ENCODE data around the gene PDLIM3.
"Not testable (repeated sequence)": the region's sequence is repeated elsewhere in the genome, so short reads cannot be mapped to it uniquely, and the experiment has no call there.

PDLIM3 gene

DNA sequence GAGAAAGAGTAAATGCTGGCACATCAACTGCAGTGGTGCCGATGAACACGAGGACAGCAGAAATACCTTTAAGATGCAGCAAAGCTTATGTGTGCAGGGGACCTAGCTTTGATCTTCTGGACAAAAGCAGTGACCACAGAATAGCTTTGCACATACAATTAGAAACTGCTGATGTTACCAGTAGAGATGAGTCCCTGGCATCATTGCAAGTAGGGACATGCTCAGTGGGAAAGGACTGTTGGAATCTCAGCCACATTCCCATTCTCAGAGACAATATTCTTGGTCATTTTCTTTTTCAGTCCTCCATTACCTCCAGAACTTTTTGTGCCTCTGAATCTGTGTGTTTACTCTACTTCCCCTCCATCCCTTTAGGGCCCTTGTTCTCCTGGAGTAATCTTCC, 16.9 kb upstream of the PDLIM3 start:
- DNase-seq (no peak), ATAC-seq (no peak)

DNA sequence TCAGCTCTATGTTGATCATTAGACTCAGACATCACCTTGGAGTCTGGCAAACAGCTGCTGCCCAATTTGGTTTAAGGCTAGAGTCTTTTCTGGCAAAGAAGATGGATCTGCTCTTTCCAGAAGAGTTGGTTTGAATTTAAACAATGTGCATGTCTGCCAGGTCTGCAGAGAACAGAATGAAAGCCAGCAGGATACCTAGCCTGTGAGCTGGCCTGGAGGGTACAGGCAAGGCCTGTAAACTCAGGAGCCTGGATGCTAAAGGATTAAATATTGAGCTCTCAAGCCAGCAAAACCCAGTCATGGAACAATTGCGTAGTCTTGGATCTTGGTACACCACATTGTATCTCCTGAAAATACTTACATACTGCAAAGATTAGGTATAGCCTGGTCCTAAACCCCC, 15.6 kb upstream of the PDLIM3 start:
- ATAC-seq: no peak
- DNase-seq: no peak

DNA sequence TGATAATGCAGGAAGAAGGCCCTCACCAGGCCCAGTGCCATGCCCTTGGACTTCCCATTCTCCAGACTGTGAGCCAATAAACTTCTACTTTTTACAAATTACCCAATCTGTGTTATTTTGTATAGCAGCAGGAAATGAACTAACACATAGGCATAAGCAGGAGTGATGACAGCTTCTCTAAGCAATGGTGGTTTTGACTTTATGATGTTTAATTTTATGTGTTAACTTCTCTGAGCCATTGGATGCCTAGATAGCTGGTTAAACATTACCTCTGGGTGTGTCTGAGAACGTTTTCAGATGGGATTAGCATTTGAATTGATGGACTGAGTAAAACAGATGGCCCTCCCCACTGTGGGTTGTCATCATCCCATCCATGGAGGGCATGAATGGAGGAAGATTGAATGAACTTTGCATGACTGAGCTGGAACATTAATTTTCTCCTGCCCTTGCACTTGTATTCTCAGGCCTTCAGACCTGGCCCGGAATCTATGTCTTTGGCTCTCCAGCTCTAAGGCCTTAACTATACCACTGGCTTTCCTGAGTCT, 13.9 kb upstream of the PDLIM3 start:
- DNase-seq (no peak), ATAC-seq (no peak)

DNA sequence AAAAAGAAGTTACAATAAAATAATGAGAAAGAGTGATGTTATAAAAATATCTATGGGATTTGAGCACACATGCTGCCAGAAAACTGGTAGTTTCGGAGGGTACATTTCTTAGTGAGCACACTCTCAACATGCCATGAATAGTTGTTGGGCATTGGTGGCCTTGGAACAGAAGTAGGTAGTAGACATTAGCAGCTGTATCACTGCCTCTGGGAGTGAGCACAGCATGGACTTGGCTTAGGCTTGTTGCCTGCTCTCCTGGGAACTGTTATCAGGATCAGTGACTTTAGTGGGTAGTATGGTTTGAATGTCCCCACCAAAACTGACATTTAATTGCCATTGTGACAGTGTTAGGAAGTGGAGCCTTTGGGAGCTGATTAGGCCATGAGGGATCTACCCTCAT, 13.3 kb upstream of the PDLIM3 start:
- DNase-seq (no peak), ATAC-seq (no peak)

DNA sequence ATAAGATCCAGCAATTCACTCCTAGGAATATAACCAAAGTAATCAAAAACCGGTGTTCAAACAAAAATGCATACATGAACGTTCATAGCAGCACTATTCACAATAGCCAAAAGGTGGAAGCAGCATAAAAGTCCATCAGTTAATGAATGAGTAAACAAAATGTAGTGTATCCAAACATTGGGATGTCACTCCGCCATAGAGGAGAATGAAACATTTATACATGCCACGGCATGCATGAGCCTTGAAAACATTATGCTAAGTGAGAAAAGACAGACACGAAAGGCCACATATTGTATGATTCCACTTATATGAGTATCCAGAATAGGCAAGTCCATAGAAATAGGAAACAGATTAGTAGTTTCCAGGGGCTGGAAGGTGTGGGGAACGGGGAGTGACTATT, 11.0 kb upstream of the PDLIM3 start:
- ATAC-seq (no peak), DNase-seq (no peak)

DNA sequence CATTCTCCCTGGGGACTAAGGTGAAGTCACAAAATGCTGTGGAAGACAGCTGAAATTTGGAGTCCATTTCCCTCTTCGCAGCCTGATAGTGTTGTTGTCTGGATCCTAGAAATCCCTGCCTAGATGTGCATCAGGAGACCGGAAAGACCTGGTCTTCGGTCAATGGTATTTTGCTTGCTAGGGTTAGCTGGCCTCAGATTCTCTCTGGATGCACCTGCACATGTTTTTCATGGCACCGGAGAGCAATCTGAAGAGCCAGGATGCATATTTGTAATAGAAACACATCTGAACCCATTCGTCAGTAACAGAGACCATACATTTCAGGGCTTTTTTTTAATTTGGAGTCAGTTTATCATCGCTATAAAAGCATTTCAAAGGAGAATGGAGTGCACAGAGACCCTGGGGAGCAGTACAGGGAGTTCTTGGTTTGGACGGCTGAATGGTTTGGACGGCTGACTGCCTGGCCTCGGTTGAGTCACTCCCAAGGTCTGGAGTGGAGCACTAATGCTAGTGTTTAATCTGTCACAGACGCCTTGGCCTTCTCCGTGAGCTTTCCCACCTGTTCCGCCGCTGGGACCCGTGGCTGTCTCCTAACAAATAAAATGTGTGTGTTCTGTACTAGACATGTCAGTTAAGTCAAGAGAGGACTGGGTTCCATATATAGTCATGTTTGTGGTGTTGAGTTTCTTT, 7.5 kb upstream of the PDLIM3 start:
- no peak for ATAC-seq
- DNase-seq: no peak

DNA sequence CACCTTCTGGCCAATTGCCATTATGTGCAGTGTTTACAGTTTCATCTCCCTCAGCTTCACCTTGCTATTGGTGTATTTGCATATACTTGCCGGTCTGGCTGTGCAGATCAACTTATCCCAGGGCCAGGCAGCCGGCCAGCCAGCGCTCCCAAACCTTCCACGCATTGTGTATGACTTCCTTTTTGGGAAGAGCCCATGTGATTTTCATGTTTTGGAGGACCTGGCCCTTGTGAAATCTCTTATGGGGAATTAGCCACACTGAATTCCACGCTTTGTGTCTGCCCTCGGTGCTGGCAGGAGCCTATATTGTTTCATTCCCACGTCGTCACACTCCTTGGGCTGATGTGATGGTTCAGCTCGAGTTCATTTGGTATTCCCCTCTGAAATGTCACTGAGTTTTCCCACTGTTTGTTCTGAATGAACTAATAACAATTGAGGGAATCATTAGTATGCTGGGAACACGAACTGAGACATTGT, 6.0 kb upstream of the PDLIM3 start:
- DNase-seq (no peak), ATAC-seq (no peak)

DNA sequence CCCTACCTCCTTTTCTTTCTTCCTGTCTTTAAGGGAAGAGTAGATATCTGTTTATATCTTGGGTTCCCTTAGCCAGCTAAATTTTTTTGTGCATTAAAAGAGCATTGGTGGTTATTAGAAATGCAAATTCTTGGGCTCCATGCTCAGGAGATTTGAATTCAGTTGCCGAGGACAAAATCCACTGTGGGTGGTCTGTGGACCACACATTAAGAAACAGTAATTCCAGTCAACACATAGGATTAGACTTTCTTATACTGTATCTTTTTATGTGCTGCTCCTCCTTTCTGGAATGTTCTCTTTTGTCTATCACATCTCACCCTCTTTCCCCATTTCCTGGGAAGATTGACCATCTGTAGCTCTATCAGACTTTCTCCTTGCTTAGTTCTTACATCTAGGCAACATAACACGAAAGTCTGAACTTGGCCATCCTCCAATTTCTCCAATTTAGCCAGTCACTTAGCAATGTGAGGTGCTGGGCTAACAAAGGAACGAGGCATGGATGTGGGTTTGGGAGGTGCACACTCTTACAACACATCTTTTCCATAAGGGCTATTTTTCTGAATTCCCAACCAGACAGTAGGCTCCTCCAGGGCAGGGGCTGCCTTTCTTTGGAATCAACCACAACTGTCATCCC, 5.3 kb upstream of the PDLIM3 start:
- ATAC-seq: no peak

DNA sequence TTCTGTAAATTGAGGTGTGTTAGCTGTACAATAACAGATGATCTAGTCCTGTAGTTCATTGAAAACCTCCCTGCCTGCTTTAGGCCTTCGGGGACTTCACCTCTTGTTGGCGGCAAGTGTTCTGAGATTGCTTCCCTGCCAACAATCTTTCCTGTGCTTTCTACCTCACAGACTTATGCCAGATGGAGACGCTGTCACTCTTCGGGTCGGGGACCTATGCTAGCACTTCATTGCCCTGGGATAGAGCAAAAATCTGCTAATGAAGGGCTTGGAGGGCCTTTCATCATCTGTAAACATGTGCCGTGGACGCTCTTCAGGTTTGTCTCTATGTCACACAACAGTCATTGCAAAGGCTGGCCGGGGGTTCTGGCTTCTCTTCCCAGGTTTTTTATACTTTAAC, 4.7 kb upstream of the PDLIM3 start:
- ATAC-seq: no peak
- no peak for DNase-seq

More for the DNA sequence above, 5.3 kb upstream of the PDLIM3 start:
- no peak for DNase-seq

DNA sequence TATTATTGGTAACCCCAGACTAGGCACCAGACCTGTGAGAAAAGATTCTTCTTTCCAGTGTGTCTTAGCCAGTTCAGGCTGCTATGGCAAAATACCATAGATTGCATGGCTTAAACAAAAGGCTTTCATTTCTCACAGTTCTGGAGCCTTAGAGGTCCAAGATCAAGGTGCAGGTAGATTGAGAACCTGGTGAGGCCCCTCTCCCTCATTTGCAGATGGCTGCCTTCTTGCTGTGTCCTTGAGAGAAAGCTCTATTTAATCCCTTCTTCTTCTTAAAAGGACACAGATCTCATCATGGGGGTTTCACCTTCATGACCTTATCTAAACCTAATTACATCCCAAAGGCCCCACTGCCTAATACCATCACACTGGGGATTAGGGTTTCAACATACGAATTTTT, 3.5 kb upstream of the PDLIM3 start:
- ATAC-seq (no peak), DNase-seq (no peak)

DNA sequence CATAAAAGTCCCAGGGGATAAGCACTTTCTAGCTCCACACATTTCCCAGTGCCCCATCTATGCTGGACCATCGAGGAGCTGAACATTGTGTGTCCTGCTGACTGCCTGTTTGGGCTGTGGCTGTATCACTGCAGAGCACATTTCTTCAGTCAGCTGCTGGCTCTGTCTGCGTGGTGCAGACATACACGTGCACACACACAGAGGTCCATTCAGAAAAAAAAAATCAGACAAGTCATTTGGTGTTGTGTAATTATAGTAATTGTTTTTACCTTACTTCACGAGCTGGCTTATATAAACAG, 1.1 kb upstream of the PDLIM3 start:
- DNase-seq (no peak), ATAC-seq (no peak)

DNA sequence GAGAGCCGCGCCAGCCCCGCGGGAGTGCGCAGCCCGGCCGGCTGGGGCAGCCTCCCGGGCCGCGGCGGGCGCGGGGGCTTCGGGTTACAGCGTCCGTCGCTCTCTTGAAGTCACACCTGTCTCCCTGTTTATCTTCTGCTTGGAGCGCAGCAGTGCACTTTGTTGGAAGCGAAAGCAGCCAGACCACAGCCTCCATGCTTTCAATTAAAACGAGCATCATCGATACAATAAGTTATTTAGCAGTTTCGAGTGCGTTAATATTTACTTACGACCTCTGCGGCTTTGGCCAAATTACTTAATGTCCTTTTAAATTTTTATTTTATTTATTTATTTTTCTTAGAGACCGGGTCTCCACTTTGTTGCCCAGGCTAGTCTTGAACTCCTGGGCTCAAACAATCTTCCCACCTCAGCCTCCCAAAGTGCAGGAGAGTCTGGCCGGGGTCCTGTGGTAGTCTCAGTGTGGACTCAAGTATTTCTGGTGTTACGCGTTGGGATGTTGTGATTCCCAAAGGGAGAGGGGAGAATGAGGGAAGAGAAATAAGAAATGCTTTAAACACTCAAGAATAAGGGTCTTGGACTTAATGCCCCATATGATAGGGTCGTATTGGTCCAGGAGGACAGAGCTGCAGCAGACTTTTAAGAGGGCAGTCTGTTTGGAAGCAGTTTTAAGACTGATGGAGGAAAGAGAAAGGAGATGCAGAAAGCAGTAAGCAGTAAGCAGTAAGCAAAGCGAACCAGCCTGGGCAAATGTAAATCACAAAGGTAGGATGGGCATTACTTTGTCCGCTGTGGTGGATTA, 504 bp upstream of the PDLIM3 start:
- no peak for DNase-seq
- no peak for ATAC-seq

DNA sequence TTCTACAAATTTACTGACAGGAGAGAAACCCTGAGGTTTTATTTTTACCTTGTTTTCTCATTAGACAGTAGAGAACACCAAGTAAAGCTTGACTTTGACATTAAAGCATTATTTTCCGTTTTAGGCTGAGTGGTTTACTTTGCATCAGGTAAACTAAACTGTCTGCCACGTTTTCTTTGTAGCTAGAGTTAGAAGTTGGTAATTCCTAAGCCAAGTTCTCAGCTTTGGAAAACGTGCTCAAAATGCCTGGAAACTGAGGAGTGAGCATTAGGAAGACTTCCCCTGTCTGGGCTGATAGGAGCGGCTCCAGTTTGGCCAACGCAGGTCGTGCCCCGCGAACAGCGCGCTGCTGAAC, 819 bp downstream of the PDLIM3 start:
- no peak for DNase-seq
- no peak for ATAC-seq

DNA sequence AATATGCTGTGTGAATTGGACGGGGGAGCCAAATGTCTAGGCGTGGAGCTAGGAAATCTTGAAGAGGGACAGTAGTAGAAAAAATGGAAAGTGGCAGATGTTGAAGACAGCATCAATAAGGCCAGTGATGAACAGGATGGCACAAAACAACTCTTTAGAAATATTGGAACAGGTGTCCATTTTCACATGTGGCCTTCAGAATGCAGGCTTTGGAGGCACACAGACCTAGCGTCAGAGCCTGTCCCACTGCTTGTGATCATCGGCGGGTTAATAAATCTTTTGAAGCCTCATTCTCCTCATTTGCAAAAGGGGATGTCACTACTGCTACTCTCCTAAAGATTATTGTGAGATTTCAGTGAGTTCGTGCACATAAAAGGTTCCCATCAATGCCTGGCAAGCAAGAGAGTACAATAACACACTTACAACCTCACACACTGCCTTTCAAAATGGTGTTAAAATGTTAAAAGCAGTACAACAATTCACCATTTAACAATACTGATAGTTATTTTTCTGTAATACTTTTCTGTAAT, 2.4 kb downstream of the PDLIM3 start:
- no peak for DNase-seq

DNA sequence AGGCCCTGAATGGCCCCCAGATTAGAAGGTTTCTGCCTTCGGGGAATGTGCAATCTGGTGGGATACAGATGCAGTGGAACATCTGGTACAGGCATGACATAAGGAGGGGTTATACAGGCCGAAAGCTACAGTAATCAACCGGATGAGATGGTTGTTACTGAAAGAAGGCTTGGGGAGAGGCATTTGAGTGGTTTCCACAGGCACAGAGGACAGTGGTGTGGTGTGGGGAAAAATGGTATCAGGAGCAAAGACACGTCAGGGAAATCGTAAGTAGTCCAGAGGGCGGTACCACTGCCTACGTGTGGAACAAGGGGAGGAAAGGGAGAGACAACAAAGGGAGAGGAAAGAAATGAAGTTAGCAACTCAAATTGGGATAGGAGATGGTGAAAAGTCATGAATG, 3.0 kb downstream of the PDLIM3 start:
- DNase-seq (no peak), ATAC-seq (no peak)

More for the DNA sequence above, 2.4 kb downstream of the PDLIM3 start:
- no peak for ATAC-seq

DNA sequence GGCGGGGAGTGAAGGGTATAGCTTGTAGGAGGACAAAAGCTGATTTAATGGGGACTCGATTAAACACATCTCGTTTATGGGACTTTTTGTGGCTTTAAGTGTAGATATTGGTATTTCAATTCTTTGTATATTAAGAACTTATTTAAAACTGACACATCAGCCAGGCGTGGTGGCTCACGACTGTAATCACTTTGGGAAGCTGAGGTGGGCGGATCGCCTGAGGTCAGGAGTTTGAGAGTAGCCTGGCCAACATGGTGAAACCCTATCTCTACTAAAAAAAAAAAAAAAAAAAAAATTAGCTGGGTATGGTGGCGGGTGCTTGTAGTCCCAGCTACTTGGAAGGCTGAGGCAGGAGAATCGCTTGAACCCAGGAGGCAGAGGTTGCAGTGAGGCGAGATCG, 3.7 kb downstream of the PDLIM3 start:
- DNase-seq, ATAC-seq: not testable (repeated sequence)

DNA sequence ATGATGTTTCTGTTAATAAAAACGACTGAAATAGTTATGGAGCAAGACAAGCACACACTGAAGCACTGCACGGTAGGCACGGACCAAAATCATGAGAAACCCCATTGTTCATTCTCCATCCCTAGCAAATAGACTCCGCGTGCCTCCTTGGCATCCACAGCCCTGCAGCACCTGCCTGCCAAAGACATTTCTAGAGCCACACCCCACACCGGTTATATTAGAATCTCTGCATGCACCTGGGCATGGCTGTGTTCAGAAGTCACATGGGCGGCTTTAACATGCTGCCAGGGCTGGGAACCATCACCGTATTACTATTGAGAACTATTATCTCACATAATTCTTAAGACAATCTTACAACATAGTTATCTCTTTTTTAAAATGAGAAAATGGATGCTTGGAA, 5.9 kb downstream of the PDLIM3 start:
- no peak for DNase-seq
- ATAC-seq: no peak

DNA sequence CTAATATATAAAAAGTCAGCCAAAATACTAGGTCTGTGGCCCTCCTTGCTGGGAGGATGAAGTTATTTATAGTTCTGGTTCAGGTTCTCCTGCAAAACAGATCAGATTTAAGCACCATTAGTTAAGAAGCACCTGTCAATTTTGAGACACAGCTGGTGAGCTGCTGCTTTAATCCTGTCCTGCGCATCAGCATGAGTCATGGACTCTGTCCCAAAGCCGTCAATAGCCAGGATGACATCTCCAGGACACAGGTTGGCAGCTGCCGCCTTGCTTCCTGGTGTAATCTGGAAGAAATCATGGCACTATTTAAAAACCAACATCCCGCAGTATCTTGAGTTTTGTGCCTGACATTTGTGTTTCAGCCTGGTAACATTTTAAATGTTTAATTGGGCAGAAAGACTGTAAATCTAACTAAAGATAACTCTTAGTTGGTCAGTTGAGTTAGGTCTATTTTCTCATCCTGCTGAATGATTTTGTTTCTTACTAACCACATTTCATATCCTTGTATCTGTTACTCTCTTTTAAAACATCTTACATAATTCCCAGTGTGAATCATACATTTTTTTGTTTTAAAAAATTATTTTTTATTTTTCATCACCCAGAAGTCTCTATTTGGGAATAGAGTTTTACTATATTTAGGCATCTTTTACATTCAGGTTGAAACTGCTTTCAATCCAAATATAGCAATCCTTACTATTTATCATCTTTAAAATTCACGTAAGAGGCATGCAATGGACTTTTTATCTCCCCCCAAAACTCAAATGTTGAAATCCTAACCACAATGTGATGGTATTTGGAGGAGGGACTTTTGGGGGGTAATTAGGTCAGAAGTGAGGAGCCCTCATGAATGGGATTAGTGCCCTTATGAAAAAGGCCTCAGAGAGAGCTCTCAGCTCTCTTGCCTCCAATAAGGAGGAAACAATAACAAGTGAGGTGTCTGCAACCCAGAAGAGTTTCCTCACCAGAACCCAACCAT, 10.1 kb downstream of the PDLIM3 start:
- ATAC-seq (no peak), DNase-seq (no peak)

DNA sequence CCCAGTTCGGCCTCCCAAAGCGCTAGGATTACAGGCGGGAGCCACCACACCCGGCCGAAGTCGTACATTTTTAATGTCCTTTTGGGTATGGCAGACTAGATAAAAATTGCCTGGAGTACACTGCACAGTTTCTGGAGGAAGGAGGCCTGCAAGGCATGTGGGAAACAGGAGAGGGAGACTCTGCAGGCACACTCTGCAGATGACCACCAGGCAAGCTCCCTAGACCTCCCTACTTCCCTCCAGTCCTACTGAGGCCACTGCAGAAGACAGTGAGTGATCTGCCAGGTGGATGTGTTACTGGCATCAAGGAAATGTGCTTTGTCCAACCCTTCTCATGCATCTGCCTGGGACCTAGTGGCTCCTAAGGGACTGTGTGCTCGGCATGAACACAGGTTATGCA, 11.4 kb downstream of the PDLIM3 start:
- ATAC-seq (no peak), DNase-seq (no peak)

DNA sequence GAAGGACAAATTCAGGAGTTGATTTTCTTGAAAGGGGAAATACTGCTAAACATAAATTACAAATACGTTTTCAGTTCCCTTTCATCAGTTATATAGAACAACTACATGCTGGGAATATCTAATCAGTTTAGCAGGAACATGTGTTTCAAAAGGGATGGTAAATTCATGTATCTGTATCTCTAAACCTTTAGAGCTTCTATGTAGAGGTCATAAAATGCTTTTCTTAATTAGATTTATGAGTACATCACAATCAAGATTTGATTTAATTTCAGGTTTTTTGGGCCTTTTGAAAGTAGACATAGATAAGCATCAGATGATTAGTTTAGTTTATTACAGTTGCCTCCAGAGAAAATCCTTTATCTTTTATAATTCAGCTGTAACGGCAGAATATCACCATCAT, 12.9 kb downstream of the PDLIM3 start:
- ATAC-seq: no peak
- no peak for DNase-seq

DNA sequence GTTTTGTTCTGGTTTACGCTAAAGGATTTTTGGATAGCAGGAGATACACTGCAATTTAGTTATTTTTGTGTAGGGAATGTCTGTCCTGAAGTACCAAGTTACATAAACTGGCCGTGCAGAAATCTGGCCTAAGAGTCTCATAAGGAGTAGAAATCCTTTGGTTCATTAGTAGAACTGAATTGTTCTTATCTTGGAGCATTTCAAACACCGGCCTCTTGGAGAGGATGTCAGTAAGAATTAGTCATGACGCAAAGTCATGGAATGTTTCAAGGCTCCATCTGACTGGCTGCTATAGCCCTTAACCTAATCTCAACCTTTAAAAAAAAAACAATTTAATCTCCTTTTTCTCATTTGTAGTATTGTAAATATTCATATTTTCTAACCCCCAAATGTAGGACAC, 15.2 kb downstream of the PDLIM3 start:
- DNase-seq (no peak), ATAC-seq (no peak)

DNA sequence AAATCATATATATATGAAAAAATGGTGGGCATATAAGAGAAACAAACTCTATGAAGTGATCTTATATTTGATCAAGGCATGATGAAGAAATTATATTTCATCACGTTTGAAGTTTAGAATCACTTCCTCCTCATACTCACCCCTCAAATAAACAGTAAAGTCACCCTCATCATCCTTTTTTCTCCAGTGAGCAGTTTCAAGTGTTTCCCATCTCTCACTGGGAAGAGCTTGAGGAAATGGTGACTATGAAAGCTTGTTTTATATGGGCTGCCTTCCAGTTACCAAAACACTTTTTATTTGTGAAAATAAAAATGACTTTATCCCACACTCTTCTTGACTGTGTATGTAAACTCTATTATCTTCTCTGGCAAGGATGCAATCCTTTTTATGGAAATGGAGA, 16.8 kb downstream of the PDLIM3 start:
- no peak for ATAC-seq
- no peak for DNase-seq

All from stimulated activated naive CD8-positive, alpha-beta T cell treated with anti-CD3 and anti-CD28 coated beads, Interleukin-15, Interleukin-2, amounts not matched to agents 100 U/mL and 50 U/mL, for 24 hours (primary cell).